ENCODE measurements around the gene TMEM234. TPM values are rescaled to one million over a fixed set of nuclear protein-coding genes. Genes with fewer than 3 reads are reported as not detected.
A peak's percentile ranks its signal among the peaks of the same experiment; 100 is the strongest.

The TMEM234 gene
- total and polyA plus RNA-seq, 2 of the 13 experiments (the other 11 are each of a cell fraction or from before 2014, with no cell fraction given), result 6.1 to 9.0 TPM

DNA sequence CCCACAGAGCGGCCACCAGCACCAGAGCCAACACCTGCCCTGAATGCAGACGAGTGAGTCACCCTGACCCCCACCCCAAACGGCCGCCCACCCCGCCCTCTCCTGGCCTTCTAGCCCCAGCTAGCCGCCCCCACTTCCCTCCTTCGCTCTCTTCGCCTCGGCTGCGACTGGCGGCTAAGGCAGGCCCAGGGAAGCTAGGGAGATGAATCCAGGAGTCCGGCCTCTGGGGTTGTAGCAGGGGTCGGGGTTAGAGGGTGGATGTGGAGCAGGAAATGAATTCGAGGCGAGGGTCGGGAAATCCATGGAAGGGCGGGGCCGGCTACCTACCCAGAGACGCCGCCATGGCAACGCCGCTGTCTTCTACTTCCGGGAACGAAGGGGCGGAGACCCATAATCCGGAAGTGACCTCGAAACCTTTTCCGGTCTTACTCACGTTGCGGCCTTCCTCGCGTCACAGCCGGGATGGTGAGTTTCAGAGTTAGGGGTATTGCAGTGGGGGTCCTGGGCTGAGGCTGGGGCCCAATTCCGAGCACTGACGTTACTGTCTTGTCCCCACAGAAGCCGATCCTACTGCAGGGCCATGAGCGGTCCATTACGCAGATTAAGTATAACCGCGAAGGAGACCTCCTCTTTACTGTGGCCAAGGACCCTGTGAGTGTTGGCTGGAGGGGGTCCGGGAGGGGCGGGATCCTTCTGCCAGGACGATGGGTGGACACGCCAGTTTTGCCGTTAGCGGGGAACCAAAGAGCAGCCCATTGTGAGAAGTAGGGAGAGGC is at the start of gene TMEM234, which contains the start of gene EIF3I (continued):
- TF ChIP-seq, protein P1, sequence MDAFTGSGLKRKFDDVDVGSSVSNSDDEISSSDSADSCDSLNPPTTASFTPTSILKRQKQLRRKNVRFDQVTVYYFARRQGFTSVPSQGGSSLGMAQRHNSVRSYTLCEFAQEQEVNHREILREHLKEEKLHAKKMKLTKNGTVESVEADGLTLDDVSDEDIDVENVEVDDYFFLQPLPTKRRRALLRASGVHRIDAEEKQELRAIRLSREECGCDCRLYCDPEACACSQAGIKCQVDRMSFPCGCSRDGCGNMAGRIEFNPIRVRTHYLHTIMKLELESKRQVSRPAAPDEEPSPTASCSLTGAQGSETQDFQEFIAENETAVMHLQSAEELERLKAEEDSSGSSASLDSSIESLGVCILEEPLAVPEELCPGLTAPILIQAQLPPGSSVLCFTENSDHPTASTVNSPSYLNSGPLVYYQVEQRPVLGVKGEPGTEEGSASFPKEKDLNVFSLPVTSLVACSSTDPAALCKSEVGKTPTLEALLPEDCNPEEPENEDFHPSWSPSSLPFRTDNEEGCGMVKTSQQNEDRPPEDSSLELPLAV (CRISPR knock-in tag; conservative IDR thresholded peaks at IDR 0.05; ENCODE audit: low read depth), result no peak
- TF ChIP-seq TCF7 (IDR thresholded peaks at IDR 0.05; ENCODE audit: low read depth), result no peak
- TF ChIP-seq, protein P2, sequence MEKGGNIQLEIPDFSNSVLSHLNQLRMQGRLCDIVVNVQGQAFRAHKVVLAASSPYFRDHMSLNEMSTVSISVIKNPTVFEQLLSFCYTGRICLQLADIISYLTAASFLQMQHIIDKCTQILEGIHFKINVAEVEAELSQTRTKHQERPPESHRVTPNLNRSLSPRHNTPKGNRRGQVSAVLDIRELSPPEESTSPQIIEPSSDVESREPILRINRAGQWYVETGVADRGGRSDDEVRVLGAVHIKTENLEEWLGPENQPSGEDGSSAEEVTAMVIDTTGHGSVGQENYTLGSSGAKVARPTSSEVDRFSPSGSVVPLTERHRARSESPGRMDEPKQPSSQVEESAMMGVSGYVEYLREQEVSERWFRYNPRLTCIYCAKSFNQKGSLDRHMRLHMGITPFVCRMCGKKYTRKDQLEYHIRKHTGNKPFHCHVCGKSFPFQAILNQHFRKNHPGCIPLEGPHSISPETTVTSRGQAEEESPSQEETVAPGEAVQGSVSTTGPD (CRISPR knock-in tag; IDR thresholded peaks at IDR 0.05), result no peak
- TF ChIP-seq, protein P3, sequence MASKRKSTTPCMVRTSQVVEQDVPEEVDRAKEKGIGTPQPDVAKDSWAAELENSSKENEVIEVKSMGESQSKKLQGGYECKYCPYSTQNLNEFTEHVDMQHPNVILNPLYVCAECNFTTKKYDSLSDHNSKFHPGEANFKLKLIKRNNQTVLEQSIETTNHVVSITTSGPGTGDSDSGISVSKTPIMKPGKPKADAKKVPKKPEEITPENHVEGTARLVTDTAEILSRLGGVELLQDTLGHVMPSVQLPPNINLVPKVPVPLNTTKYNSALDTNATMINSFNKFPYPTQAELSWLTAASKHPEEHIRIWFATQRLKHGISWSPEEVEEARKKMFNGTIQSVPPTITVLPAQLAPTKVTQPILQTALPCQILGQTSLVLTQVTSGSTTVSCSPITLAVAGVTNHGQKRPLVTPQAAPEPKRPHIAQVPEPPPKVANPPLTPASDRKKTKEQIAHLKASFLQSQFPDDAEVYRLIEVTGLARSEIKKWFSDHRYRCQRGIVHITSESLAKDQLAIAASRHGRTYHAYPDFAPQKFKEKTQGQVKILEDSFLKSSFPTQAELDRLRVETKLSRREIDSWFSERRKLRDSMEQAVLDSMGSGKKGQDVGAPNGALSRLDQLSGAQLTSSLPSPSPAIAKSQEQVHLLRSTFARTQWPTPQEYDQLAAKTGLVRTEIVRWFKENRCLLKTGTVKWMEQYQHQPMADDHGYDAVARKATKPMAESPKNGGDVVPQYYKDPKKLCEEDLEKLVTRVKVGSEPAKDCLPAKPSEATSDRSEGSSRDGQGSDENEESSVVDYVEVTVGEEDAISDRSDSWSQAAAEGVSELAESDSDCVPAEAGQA (IDR thresholded peaks at IDR 0.05; ENCODE audit: low read depth), result no peak; the same call in 1 of the 2 replicates
- TF ChIP-seq, protein P3 (CRISPR knock-in tag; IDR thresholded peaks at IDR 0.05; ENCODE audit: borderline replicate concordance), result no peak
- TF ChIP-seq, protein P4, sequence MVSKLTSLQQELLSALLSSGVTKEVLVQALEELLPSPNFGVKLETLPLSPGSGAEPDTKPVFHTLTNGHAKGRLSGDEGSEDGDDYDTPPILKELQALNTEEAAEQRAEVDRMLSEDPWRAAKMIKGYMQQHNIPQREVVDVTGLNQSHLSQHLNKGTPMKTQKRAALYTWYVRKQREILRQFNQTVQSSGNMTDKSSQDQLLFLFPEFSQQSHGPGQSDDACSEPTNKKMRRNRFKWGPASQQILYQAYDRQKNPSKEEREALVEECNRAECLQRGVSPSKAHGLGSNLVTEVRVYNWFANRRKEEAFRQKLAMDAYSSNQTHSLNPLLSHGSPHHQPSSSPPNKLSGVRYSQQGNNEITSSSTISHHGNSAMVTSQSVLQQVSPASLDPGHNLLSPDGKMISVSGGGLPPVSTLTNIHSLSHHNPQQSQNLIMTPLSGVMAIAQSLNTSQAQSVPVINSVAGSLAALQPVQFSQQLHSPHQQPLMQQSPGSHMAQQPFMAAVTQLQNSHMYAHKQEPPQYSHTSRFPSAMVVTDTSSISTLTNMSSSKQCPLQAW (CRISPR knock-in tag; IDR thresholded peaks at IDR 0.05), result peak; percentile 84
- TF ChIP-seq KLF15 (CRISPR knock-in tag; IDR thresholded peaks at IDR 0.05; ENCODE audit: borderline replicate concordance), result 0 out of 2 replicates have a peak, but pooled peaks have one; percentile 50
- no peak for TF ChIP-seq SP1 (IDR thresholded peaks at IDR 0.05)
- peak; percentile 52 for TF ChIP-seq SP1 (CRISPR knock-in tag; IDR thresholded peaks at IDR 0.05)
- TF ChIP-seq, protein P5, sequence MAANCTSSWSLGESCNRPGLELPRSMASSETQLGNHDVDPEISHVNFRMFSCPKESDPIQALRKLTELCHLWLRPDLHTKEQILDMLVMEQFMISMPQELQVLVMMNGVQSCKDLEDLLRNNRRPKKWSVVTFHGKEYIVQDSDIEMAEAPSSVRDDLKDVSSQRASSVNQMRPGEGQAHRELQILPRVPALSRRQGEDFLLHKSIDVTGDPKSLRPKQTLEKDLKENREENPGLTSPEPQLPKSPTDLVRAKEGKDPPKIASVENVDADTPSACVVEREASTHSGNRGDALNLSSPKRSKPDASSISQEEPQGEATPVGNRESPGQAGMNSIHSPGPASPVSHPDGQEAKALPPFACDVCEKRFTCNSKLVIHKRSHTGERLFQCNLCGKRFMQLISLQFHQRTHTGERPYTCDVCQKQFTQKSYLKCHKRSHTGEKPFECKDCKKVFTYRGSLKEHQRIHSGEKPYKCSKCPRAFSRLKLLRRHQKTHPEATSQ (CRISPR knock-in tag; IDR thresholded peaks at IDR 0.05; ENCODE audit: borderline replicate concordance), result no peak
